HG03354 (cell line): ENCODE data around the gene EZR.

Experiments
- ATAC-seq: cut with Tn5 transposase; IDR thresholded peaks from one replicate; pipeline ENCODE4 v1.9.1; 2021; ENCODE audit warnings: mild to moderate bottlenecking; ENCODE audit not compliant: unreplicated experiment, poor library complexity, severe bottlenecking

The EZR gene

GRCh38 chr6:158819977-158820622 lies 932 bp upstream of the EZR start:
- no peak for ATAC-seq

DNA sequence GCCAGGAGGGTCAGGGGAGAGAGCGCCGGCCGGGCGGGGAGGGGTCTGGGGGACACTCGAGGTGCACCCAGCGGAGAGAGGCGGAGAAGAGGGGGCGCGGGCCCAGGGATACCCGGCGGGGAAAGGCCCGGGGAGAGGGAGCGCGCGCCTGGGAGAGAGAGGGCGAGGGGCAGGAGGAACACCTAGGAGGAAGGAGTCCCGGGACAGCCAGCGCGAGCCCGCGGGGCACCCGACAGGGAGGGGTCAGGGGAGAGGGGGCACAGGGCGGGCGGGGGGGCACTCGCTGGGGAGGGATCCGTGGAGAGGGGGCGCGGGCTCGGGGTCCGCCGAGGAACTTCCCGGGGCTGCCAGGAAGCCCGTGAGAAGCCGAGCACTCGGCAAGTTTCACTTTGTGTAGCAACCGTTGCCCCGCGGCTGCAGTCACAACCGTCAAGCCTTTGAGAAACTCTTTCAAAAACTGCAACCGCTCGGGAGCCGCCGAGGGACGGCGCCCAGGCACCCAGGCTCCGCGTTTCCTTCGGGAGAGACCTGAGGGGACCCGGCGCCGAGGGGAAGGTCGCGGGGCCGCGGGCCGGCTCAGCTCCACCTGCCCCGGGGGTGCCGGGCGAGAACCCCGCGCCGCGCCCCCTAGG lies 471 bp downstream of the EZR start:
- peak; percentile 45 for ATAC-seq

DNA sequence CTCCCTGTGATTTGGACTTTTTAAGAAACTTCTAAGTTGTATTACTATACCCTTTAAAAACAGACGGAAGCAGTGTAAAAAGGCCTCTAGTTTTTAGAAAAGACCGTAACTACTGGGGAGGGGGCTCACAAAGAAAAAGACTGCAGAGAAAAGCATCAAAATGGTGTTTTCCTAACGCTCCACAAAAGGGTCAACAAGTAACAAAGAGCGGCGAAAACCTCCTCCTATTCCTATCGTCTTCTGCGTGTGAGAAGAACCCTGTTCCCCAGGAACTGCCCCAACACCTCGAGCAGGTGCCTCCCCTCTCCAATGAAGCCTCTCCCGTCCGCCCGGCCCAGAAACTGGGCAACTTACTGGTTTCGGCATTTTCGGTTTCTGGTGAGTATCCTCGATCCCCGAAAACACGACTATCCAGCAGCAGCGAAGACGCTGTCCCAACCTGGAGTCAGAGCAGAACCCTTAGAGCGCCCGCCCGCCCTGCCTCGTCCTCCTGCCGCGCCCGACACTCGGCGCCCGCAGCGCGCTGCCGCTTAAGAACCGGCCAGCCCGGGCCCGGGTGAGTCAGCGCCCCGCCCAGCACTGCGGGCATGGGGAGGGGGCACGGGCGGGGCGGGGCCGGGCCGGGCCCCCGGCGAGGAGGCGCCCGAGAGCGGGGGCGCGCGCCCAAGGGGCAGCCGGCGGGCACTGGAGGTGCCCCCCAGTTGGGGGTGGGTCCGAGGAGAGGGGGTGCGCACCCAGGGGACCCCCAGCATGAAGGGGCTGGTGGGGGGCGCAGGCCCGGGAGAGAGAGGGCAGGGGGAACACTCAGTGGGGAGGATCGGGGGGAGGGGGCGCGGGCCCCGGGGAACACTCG lies 1.2 kb downstream of the EZR start:
- ATAC-seq = peak; percentile 46

- ATAC-seq = no peak
These were observed 2.1 kb downstream of the EZR start for GRCh38 chr6:158816803-158817727.

- ATAC-seq = no peak
These were observed 2.8 kb downstream of the EZR start for GRCh38 chr6:158816329-158816728.

DNA sequence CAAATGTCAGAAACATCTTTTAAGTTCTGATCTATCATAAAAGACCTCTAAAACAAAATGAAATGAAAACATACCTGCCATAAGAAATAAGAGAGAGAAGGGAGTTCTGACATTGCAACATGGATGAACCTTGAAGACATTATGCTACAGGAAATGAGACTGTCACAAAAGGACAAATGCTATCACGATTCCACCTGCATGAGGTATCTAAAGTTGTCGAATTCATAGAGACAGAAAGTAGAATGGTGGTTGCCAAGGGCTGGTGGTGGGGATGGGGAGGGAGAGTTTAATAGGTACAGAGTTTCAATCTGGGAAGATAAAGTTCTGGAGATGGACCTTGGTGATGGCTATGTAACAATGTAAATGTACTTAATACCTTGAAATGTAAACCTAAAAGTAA lies 3.3 kb downstream of the EZR start:
- ATAC-seq = no peak

- no peak for ATAC-seq
These were observed 3.8 kb downstream of the EZR start for GRCh38 chr6:158815379-158815724.

GRCh38 chr6:158813032-158813431 lies 6.1 kb downstream of the EZR start:
- no peak for ATAC-seq

DNA sequence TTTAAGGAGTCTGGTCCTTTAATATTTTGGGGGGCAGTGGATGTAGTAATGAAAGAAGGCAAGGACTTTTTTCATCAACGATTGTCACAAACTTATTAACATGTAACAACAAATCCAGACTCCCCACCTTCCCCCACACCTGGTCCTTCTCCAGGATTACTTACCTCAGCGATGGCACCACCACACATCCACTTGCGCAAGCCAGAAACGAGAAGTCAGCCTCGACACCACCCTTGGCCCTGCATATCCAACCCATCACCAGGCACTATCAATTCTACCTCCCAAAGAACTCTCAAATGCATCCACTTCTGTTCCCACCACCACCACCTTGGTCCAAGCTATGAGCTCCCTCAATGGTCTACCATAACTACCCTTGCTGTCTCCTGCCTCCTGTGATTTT lies 6.6 kb downstream of the EZR start:
- ATAC-seq = no peak

GRCh38 chr6:158810155-158811095 lies 8.7 kb downstream of the EZR start:
- ATAC-seq = no peak

DNA sequence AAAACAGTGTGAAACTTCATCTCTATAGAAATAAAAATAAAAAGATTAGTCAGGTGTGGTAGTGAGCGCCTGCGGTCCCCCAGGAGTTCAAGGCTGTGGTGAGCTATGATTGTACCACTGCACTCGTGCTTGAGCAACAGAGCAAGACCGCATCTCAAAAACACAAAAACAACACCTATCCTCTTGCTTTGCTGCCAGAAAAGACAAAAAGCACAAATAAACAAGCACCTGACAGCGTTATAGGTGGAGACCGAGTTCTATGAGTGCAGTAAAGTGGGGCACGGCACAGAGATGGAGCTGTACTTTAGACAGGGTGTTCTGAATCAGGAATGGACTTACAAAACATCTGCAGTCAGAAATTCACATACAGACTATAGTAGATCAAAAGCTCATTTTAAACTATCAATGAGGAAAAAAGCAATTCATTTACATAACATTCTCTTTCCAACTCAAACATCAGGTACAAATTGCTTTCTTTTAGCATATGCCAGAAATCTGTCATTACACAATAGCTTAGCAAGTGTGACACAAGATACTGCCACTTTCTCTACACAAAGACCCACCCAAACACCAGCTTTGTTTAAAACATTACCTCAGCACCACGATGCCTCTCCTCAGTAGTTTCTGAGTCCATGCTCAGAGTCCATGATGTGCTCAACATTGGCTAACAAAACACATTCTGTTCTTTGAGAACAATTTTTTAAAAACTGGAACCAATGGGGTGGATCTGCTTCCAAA lies 10.1 kb downstream of the EZR start:
- ATAC-seq = peak; percentile 78

GRCh38 chr6:158808442-158808833 lies 10.7 kb downstream of the EZR start:
- ATAC-seq = no peak

- ATAC-seq = no peak
These were observed 11.4 kb downstream of the EZR start for GRCh38 chr6:158807515-158808441.

DNA sequence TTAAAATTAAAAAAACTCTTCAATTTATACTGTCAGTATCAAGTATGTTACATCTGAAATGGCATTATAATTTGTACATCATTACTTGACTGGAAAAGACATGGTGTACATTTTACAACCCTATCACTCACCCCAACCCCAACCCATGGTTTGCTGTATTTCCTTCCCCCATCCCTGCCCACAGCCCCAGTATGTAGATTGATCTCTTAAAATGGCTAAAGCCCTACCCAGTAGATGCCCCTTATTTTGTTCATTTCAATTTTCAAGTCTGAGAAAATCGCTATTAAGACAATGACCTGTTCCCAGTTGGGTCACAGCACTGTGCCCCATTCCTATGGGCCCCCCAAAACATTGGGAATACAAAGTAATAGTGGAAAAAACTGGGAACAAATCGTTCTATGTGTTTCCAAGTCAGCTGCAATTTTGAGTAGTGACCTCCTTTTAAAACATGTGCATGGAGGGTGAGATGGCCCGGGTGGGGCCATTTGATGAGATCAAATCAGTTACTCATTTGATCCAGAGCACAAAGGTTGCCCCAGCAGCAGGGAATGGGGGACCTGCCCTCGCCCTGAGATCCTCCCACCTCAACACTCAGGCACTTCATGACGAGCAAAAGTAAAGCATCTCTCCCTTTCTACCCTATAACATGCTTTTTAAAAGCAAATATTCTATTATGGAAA lies 13.3 kb downstream of the EZR start:
- ATAC-seq = no peak

DNA sequence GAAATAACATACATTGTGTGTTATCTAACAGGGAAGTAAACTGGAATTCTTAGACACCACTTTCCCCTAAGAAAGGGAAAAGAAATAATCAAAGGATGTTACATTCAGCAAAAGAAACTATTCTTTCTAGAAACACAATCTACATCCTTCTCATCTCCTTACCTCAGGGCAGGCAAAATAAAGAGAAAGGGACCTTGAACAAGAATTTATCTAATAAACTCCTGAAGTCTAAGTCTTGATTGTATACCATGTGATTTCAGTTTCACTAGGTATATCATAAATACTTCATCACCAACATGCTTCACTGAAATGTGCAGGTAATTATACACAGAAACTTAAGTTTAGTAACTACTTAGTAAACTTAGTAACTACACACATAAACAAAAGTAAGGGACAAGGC lies 15.0 kb downstream of the EZR start:
- no peak for ATAC-seq

- ATAC-seq = peak; percentile 68
These were observed 15.4 kb downstream of the EZR start for GRCh38 chr6:158803733-158804143.
